ENCODE data around the gene GSX2. TPM values are rescaled to one million over a fixed set of nuclear protein-coding genes. Genes with fewer than 3 reads are reported as not detected.
"Not testable (repeated sequence)": the region's sequence is repeated elsewhere in the genome, so short reads cannot be mapped to it uniquely, and the experiment has no call there.

The GSX2 gene
- total and polyA plus RNA-seq, 2 experiments from 2014 or later: not detected

GRCh38 chr4:54107951-54108748 is 8.2 kb downstream of the GSX2 start:
- Histone ChIP-seq H3K4me3 (no peak overlapping the region), H3K27me3 (replicated peaks; ENCODE audit: insufficient read depth) (no peaks in the 10 kb centered on the region), H3K4me1 (ENCODE audit: insufficient read depth) (no peaks in the 10 kb centered on the region), H2AFZ (no peak overlapping the region), H3K36me3 (ENCODE audit: low read depth) (no peaks in the 10 kb centered on the region), H4K20me1 (ENCODE audit: insufficient read depth) (no peaks in the 10 kb centered on the region), H3F3A (ENCODE audit: insufficient read depth) (no peaks in the 10 kb centered on the region), H3K27ac (no peak overlapping the region), H3K9ac (no peak overlapping the region), H3K9me2 (ENCODE audit: insufficient read depth) (no peaks in the 10 kb centered on the region), H3K79me2 (ENCODE audit: insufficient read depth) (no peaks in the 10 kb centered on the region), H3K4me2 (ENCODE audit: unreplicated experiment) (no peak overlapping the region), H3K9me3 (ENCODE audit: low read depth) (no peaks in the 10 kb centered on the region)
- no peak for TF ChIP-seq EZH2phosphoT487 (IDR thresholded peaks at IDR 0.05; ENCODE audit: insufficient read depth, low read depth)
- TF ChIP-seq EZH2 (IDR thresholded peaks at IDR 0.05; ENCODE audit: insufficient read depth, poor library complexity, severe bottlenecking): no peak
- in situ Hi-C loops (cut with MboI): no loop called here
- 71 to 75% methylated on average over 22 of the region's 22 CpGs for WGBS, 2 experiments (ENCODE audit: low coverage in 1 of 2, low lambda C conversion rate in 2 of 2, missing lambda C conversion rate in 2 of 2)
- no peak for DNase-seq

GRCh38 chr4:54109241-54110018 is 9.5 kb downstream of the GSX2 start:
- H3K9me2 ChIP-seq (ENCODE audit: insufficient read depth): no peaks in the 10 kb centered on the region
- H3K36me3 ChIP-seq (ENCODE audit: low read depth): no peaks in the 10 kb centered on the region
- in situ Hi-C loops (cut with MboI): no loop called here
- TF ChIP-seq EZH2 (IDR thresholded peaks at IDR 0.05; ENCODE audit: insufficient read depth, poor library complexity, severe bottlenecking) (no peak), EZH2phosphoT487 (IDR thresholded peaks at IDR 0.05; ENCODE audit: insufficient read depth, low read depth) (no peak)
- no peak overlapping the region for H3K4me3 ChIP-seq
- no peaks in the 10 kb centered on the region for H3K4me1 ChIP-seq (ENCODE audit: insufficient read depth)
- no peak for DNase-seq
- WGBS, 2 experiments (ENCODE audit: low coverage in 1 of 2, low lambda C conversion rate in 2 of 2, missing lambda C conversion rate in 2 of 2): 48 to 49% methylated on average over 45 to 46 of the region's 51 CpGs
- 0 out of 2 replicates have a peak overlapping the region, but pooled peaks have one; percentile 43 for H2AFZ ChIP-seq
- H3K27ac ChIP-seq: no peak overlapping the region
- no peaks in the 10 kb centered on the region for H3F3A ChIP-seq (ENCODE audit: insufficient read depth)
- no peaks in the 10 kb centered on the region for H3K9me3 ChIP-seq (ENCODE audit: low read depth)
- H3K79me2 ChIP-seq (ENCODE audit: insufficient read depth): no peaks in the 10 kb centered on the region
- H3K9ac ChIP-seq: no peak overlapping the region
- no peak overlapping the region for H3K4me2 ChIP-seq (ENCODE audit: unreplicated experiment)
- H4K20me1 ChIP-seq (ENCODE audit: insufficient read depth): no peaks in the 10 kb centered on the region
- H3K27me3 ChIP-seq (replicated peaks; ENCODE audit: insufficient read depth): no peaks in the 10 kb centered on the region

- no peak overlapping the region for H3K4me3 ChIP-seq
- TF ChIP-seq EZH2 (IDR thresholded peaks at IDR 0.05; ENCODE audit: insufficient read depth, poor library complexity, severe bottlenecking): no peak
- TF ChIP-seq EZH2phosphoT487 (IDR thresholded peaks at IDR 0.05; ENCODE audit: insufficient read depth, low read depth): no peak
- H3K36me3 ChIP-seq (ENCODE audit: low read depth): no peaks in the 10 kb centered on the region
- no peaks in the 10 kb centered on the region for H3K79me2 ChIP-seq (ENCODE audit: insufficient read depth)
- H3K9me2 ChIP-seq (ENCODE audit: insufficient read depth): no peaks in the 10 kb centered on the region
- 0 out of 2 replicates have a peak overlapping the region, but pooled peaks have one; percentile 43 for H2AFZ ChIP-seq
- WGBS, 2 experiments (ENCODE audit: low coverage in 1 of 2, low lambda C conversion rate in 2 of 2, missing lambda C conversion rate in 2 of 2): 56 to 60% methylated on average over 9 to 10 of the region's 10 CpGs
- no peak overlapping the region for H3K9ac ChIP-seq
- no peaks in the 10 kb centered on the region for H3F3A ChIP-seq (ENCODE audit: insufficient read depth)
- in situ Hi-C loops (cut with MboI): no loop called here
- no peaks in the 10 kb centered on the region for H3K9me3 ChIP-seq (ENCODE audit: low read depth)
- H3K4me1 ChIP-seq (ENCODE audit: insufficient read depth): no peaks in the 10 kb centered on the region
- H3K27ac ChIP-seq: no peak overlapping the region
- DNase-seq: no peak
- H3K4me2 ChIP-seq (ENCODE audit: unreplicated experiment): no peak overlapping the region
- H3K27me3 ChIP-seq (replicated peaks; ENCODE audit: insufficient read depth): no peaks in the 10 kb centered on the region
- no peaks in the 10 kb centered on the region for H4K20me1 ChIP-seq (ENCODE audit: insufficient read depth)
Measured at GRCh38 chr4:54110019-54110416, 10.1 kb downstream of the GSX2 start.

- H3K9me3 ChIP-seq (ENCODE audit: low read depth); H3K9me2 ChIP-seq (ENCODE audit: insufficient read depth); DNase-seq; H3F3A ChIP-seq (ENCODE audit: insufficient read depth); H3K27me3 ChIP-seq (replicated peaks; ENCODE audit: insufficient read depth); H3K4me1 ChIP-seq (ENCODE audit: insufficient read depth); H2AFZ ChIP-seq; H3K4me3 ChIP-seq; H3K79me2 ChIP-seq (ENCODE audit: insufficient read depth); in situ Hi-C loops (cut with MboI); H3K4me2 ChIP-seq (ENCODE audit: unreplicated experiment); H3K27ac ChIP-seq; H3K9ac ChIP-seq; H3K36me3 ChIP-seq (ENCODE audit: low read depth); H4K20me1 ChIP-seq (ENCODE audit: insufficient read depth): not testable (repeated sequence)
- WGBS, 2 experiments (ENCODE audit: low coverage in 1 of 2, low lambda C conversion rate in 2 of 2, missing lambda C conversion rate in 2 of 2): 81 to 93% methylated on average over 1 of the region's 1 CpG
Measured at GRCh38 chr4:54113206-54113605, 13.2 kb downstream of the GSX2 start.

GRCh38 chr4:54116246-54116645 is 16.3 kb downstream of the GSX2 start:
- H3K9me2 ChIP-seq (ENCODE audit: insufficient read depth); H3K27me3 ChIP-seq (replicated peaks; ENCODE audit: insufficient read depth); H3K9me3 ChIP-seq (ENCODE audit: low read depth); H3F3A ChIP-seq (ENCODE audit: insufficient read depth); H3K4me1 ChIP-seq (ENCODE audit: insufficient read depth); H3K27ac ChIP-seq; H3K4me3 ChIP-seq; in situ Hi-C loops (cut with MboI); H4K20me1 ChIP-seq (ENCODE audit: insufficient read depth); H3K9ac ChIP-seq; DNase-seq; H3K36me3 ChIP-seq (ENCODE audit: low read depth); H2AFZ ChIP-seq; H3K79me2 ChIP-seq (ENCODE audit: insufficient read depth); H3K4me2 ChIP-seq (ENCODE audit: unreplicated experiment): not testable (repeated sequence)
- WGBS, 2 experiments (ENCODE audit: low coverage in 1 of 2, low lambda C conversion rate in 2 of 2, missing lambda C conversion rate in 2 of 2): 52% methylated on average over 6 of the region's 6 CpGs

All from GM23248 (cell line).